SIG-M5 treated with dmso at 0.1 percent for 504 hours (cell line): Measurements from ENCODE around the gene N4BP3.

Experiments used
- DNase-seq: peaks from one replicate; lab custom pipeline; 2025; ENCODE audit not compliant: unreplicated experiment; lab: John Stamatoyannopoulos, UW

The N4BP3 gene

DNA sequence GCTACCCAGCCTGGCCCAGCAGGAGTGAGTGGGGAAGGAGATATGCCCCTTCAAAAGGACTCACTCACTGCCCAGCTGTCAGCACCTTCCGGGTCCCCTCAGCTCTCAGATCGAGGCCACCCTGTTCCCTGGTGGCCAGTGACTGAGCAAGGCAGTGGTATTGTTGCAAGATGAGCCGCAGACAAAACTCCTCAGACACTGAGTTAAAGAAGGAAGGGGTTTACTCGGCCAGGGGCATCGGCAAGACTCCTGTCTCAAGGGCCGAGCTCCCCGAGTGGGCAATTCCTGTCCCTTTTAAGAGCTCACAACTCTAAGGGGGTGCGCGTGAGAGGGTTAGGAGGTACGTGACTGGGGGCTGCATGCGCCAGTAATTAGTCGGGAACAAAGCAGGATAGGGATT, 9.7 kb upstream of the N4BP3 start:
- no peak for DNase-seq

DNA sequence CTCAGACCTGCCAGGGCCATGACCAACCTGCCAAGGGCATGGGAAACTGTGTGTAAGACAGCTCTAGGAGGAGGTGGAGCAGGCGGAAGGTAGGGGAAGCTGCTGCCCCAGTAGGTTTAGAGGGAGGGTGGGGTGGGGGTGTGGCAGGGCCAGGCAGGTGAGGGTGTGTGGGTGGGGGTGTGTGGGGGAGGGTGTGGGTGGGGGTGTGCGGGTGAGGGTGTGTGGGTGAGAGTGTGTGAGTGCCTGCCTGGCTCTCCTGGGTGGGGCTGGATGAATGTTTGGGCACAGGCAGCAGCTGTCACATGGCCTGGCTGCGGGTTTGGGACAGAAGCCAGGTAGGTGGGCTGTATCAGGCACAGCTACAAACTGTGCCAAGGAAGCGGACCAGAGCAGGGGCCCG, 8.8 kb upstream of the N4BP3 start:
- no peak for DNase-seq

DNA sequence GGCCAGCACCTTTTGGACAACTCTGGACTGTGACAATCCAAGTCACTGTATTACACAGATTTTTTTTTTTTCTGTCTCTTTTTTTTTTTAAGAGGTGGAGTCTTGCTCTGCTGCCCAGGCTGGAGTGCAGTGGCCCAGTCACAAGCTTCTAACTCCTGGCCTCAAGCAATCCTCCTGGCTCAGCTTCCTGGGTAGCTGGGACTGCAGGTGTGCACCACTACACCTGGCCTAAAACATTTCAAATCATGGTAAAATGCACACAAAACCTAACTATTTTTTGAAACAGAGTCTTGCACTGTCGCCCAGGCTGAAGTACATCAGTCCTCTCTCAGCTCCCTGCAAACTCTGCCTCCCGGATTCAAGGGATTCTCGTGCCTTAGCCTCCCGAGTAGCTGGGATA, 7.2 kb upstream of the N4BP3 start:
- DNase-seq = no peak

DNA sequence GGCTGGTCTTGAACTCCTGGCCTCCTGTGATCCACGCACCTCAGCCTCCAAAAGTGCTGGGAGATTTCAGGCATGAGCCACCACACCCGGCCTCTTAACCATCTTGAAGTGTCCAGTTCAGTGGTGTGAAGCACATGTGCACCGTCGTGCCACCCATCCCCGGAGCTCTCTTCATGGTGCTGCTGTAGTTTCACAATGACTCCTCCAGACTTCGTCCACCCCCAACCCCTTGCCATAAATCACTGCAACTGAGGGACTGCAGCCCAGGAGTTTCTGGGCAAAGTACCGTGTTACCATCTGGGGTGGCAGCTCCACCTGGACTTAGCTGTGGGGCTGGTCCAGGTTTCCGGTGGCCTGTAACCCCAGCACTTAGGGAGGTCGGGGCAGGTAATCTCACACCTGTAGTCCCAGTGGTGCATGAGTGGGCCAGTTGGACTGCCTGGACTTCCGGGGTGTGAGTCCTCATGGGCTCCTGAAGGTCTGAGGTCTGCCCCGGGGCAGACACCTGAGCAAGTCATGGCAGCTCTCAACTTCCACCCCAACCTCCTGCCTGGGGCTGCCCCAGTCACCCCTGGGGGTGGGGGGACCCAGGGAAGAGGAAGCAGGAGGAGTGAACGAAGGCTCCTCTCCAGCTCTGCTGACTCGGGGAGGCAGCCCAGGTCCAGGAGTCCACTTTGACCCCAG, 6.6 kb upstream of the N4BP3 start:
- DNase-seq = no peak

DNA sequence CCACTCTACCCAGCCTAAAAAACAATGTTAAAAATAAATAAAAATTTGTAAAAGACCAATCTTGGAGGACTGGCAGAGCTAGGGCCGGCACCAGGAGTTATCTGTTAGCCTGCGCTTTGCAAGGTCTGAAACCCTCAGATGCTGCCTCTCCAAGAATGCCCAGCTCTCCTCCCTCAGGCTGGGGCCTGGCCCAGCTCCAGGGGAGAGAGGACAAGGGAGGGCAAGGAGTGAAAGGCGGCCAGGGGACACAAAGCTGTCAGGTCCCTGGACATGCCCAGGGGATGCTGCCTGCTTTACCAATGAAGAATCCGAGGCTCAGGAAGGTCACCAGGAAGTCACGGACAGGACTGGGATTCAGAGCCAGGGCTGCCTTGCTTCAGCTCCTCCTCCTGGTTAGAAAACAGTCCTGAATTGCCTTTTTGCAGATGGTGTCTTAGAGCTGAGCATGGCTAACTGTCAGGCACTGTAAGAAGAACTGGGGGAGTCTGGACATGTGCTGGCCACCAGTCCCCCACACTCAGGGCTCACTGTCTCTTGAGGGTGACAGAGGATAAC, 5.5 kb upstream of the N4BP3 start:
- no peak for DNase-seq

DNA sequence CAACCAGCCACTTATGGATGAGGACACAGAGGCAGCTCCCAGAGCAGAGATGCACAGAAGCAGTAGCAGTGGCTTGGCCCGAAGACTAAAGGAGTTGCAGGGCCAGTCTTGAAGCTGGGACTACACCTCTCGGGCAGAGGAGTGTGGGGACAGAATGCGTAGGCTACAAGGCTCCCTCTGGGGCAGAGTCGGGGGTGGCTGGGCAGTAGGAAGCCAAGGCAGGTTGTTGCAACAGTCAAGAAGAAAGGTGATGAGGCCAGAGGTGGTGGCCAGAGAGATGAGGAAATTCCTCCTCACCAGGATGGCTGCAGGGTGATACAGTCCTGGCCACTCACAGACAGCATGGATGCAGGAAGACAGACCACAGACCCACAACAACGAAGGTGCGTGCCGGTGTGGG, 4.9 kb upstream of the N4BP3 start:
- DNase-seq = no peak

DNA sequence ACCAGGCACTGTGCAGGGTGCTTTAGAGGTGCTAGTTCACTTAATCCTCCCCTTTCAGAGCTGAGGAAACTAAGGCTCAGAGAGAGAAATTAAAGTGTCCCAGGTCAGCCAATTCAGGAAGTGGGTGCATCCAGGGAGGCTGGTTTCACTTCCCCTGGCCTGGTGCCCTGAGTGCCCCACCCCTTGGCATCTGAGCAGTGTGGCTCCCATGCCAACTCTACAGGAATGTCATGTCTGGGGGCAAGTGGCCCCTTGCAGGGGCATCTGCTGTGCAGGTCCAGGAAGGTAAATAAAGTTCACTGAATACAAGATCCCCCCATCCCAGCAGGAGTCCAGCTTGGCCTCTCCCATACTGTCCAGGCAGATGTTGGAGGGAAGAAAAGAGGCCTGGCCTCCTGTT, 4.4 kb upstream of the N4BP3 start:
- no peak for DNase-seq

DNA sequence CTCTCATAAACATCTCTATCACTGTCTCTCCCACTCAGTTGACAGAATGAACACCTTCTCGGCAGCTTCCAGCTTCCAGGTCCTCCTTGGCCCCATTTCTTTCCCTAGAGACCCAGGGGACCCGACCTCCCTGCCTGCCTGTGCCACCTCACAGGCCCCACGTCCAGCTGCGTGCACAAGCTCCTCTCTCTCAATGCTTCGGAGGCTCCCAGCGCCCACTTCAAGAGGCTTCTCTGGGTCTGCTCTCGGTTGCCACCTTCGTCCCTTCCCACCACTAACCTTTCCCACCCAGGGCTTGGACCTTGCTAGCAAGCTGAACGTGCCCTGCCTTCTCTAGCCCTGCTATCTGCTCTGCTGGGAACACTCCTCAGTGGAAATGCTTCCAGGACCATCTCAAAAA, 2.8 kb upstream of the N4BP3 start:
- DNase-seq = no peak

DNA sequence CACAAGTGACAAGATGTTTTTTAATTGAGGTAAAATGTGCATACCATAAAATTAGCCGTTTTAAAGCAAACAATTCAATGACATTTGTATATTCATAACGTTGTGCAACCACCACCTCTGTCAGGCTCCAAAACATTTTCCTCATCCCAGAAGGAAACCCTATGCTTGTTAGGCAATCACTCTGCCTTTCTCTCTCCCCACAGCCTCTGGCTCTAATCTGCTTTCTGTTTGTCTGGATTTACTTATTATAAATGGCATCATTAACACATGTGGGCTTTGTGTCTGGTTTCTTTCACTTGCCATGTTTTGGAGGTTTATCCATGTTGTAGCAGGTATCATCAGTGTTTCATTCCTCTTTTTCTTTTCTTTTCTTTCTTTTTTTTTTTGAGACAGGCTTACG, 1.4 kb upstream of the N4BP3 start:
- DNase-seq = no peak

DNA sequence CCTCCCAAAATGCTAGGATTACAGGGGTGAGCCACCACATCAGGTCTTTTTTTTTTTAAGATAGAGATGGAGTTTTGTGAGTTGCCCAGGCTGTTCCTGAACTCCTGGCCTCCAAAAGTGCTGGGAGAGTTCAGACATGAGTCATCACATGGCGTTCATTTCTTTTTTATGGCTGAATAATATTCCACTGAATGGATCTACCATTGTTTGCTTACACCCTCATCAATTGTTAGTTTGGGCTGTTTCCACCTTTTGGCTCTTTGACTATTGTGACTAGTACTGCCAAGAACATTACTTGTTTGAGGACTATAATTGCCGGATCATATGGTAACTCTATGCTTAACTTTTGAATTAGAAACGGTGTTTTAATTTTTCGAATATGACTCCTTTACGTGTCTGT, 787 bp upstream of the N4BP3 start:
- no peak for DNase-seq

DNA sequence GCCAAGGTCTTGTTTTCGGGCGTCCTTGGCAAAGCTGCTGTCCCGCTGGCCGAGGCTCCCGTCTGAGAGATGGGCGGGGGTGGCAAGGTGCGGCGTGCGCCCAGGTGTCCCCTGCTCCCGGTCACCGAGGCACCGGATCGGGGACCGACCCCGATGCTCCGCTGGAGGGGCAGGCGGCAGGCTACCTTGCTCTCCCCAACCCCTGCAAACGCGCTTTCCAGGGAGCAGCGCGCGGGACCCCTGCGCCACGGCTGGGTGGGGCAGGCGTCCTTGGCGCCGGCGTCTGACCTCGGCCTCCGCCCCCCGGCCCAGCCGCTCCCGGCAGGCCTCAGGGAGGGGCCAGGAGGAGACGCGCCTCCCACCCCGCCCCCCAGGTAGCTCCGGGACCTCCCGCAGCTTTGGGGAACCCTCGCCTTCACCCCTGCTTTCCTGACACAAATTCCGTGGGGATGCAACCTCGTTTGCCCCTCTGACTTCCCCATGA, 551 bp downstream of the N4BP3 start:
- DNase-seq = no peak

DNA sequence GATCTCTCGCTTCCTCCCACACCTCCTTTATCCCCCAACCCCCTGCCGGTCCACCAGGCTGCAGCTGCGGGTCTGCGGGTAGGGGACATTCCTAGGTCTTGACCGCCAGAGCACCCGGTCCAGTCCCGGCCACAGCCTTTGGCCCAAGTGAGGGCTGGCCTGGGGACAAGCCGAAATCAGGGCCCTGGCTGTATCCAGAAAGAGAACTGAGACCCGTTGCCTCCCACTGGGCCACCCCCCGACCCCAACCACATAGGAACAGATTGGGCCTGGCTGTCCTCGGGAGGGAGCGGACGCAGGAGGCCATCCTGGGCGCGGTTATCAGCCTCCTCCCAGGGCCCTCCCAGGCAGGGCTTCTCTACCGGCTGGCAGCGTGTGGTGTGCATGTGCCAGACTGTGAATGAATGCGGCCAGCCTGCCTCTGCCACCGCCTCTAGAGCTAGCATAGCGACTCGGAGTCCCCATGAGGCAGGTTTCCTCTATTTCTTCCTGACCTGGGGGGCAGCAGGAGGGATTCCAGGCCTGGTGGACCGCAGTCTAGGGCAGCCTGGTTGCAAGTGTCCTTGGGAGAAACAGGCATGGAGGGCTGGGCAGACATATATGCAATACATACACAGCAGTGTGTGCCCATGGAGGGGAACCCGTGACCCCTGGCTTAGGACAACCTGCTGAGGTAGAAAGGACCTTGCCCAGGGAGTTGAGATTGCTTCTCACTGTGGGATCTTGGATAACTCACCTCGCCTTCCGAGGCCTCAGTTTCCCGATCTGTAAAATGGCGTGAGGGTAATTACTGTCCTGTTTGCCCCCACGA, 1.2 kb downstream of the N4BP3 start:
- peak; percentile 28 for DNase-seq

DNA sequence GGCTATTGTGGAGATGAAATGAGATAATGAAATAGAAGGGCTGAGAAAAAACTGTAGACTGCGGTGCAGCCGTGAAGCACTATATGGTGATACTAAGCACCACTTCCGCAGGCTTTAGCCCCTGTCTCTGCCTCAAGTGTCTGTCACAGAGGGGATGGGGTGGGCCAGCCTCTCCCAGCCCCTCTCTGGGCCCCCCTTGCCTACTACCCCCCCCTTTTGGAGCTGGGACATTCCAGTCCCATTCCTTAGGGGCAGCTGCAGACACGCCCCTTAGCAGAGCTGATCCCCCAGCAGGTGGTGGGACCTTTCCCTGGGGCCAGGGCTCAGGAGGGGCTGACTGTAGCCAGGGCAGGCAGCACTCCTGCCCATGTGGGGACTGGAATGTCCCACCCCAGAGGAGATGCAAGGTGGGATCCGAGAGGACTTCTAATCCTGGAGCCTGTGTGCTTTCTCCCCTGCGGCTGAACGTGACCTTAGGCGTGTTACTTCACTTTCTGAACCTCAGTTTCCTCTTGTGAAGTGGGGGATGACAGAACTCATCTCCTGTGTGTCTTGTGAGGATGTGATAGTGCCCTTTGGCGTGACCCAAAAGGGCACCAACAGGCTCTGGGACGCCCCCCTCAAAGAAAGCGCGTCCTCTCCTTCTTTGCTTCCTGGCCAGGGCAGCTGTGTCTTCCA, 1.9 kb downstream of the N4BP3 start:
- DNase-seq = no peak

DNA sequence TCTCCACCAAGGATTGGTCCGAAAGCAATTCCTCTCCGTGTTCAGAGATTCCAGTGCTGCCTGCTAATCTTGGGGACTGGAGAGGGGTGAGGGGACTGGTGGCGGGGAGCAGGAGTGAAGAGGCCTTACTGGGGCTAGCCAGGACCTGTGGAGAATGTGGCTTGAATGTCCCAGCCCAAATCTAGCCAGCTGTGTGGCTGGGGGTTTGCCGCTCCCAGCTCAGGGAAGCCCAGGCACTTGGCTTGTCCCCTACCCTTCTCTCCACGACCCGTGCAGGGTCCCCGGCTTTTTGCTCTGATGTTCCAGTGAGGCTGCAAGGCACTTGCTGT, 2.4 kb downstream of the N4BP3 start:
- no peak for DNase-seq

DNA sequence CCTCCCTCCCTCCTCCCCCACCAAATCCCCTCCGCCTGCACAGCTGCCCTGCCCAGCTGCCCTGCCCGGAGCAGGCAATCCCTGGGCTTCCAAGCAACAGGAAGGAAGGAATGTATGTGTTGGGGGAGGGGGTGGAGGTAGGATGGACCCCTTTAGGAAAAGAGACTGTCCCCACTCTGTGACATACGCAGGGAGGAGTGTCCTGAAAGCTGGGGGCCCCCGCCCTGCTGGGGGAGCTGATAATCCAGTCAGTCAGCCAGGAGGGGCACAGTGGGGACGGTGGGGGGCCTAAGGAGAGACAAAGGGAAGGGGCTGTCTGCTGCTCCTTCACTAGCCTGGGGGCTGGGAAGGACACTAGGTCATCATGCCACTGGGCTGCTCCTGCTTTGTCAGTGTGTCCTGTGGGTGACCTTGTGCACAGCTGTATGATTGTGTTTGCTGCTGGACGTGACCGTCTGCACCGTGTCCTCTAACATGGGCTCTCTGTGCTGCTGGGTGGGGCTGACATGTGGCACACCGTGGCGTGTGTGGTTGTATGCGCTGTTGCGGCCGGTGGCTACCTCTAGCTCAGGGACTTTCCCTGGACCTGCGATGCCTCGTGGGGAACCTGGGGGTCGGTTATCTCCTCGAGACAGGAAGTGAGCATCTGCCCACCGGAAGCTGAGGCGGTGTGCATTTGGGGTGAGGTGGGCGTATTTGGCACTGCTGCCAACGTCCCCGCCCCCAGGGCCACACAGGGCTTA, 3.0 kb downstream of the N4BP3 start:
- no peak for DNase-seq

DNA sequence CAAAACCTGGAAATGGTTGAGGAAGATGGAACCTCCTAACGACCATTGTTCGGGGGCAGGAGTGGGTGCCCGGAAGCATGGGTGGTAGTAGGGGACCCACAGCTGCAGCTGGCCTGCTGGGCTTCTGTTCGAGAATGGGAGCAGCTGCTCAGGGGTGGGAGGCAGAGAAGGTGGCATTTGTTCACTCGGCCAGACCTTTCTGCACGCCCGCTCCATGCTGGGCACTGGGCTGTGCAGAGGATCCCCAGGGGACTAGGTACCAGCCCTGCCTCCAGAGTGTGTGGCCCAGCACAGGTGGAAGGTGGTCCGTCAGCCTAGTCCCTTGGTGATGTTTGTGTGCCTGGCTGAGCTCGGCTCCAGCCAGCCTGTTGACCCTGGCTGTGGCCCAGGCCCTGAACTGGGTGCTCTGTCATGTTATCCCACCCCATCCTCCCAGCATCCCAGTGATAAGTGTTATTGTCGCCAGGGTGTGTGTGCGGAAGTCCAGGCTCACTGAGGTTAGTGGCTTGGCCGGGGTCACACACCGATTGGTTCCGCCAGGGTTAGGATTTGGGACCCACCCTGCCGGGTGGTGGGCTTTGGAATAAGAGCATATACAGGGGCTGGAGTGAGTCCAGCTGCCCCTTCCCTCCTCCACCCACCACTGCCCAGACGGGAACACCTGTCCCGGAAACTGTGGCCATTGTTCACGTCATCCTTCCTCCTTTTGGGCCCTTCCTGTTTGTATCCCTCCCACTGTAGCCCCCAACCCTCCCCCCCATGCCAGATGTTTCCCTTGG, 4.8 kb downstream of the N4BP3 start:
- no peak for DNase-seq

DNA sequence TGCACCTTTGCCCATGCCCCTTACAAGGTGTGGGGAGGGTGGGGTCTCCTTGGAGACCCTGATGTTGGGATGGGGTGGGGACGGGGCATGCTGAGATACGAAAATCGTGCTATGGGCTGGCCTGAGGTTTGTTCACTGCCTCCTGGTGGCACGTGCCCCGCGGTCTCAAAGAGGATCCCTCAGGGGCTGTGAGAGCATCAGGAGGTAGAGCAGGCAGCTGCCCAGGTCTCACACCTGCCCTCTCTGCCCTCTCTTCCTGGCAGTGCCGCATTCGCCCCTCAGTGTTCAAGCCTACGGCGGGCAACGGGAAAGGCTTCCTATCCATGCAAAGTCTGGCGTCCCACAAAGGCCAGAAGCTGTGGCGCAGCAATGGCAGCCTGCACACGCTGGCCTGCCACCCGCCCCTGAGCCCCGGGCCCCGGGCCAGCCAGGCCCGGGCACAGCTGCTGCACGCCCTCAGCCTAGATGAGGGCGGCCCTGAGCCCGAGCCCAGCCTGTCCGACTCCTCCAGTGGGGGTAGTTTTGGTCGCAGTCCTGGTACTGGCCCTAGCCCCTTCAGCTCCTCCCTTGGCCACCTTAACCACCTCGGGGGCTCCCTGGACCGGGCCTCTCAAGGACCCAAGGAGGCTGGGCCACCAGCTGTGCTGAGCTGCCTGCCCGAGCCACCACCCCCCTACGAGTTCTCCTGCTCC, 6.7 kb downstream of the N4BP3 start:
- DNase-seq = no peak

DNA sequence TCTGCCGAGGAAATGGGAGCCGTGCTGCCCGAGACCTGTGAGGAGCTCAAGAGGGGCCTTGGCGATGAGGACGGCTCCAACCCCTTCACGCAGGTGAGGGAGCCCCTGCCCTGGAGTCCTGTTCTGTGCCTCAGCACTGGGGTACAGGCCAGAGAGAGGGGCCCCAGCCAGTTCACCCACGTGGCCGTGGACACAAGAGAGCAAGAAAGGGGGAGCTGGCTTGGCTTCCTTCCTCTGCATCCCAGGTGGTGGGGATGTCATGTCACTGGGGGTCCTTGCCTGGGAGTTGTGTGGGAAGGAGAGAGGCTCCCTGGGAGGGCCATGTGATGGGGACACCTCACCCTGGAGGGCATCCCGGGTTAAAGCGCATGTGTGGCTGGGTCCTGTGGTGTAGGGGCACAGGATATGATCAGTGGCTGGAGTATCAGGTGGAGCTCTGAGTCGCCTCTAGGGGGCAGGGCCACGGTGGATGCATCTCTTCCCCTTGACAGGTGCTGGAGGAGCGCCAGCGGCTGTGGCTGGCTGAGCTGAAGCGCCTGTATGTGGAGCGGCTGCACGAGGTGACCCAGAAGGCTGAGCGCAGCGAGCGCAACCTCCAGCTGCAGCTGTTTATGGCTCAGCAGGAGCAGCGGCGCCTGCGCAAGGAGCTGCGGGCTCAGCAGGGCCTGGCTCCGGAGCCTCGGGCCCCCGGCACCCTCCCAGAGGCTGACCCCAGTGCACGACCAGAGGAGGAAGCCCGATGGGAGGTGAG, 7.5 kb downstream of the N4BP3 start:
- DNase-seq = peak; percentile 85
